ENCODE measurements around the gene PHF21A.
"Not testable (repeated sequence)": the region's sequence is repeated elsewhere in the genome, so short reads cannot be mapped to it uniquely, and the experiment has no call there.

Gene PHF21A

GRCh38 chr11:45982656-45983470 lies 138.4 kb downstream of the PHF21A start:
- DNase-seq (ENCODE audit: low spot score) = no peak

DNA sequence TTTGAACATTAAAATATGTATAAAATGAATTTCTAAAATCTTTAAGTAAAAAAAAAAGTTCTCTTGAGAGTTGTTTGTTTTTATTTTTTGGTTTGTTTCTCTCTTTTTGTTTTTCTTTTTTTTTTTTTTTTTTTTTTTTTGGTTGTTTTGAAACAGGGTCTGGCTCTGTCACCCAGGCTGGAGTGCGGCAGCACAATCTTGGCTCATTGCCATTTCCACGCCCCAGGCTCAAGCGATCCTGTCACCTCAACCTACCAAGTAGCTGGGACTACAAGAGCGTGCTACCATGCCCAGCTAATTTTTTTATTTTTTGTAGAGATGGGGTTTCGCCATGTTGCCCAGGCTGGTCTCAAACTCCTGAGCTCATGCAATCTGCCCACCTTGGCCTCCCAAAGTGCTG lies 139.4 kb downstream of the PHF21A start:
- DNase-seq (ENCODE audit: low spot score) = not testable (repeated sequence)

GRCh38 chr11:45974806-45975205 lies 146.4 kb downstream of the PHF21A start:
- no peak for DNase-seq (ENCODE audit: low spot score)

DNA sequence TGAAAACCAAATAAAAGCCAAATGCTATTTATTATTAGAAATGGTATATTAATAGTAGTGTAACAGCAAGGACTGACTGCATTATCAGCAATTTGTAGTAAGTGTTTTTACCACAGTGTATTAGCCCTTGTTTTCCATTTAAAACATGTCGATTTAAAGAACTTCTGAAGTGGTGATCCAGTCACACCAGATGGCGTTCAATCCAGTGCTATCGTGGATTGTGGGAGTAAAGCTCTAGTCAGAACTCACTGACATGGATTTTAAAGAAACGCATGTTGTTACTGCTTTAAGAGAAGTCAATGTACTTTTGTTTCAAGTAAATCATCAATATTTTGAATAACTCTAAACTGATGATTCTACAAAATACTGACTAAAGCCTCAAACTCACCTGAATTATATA lies 147.7 kb downstream of the PHF21A start:
- no peak for DNase-seq (ENCODE audit: low spot score)

GRCh38 chr11:45968901-45969300 lies 152.4 kb downstream of the PHF21A start:
- DNase-seq (ENCODE audit: low spot score) = no peak

DNA sequence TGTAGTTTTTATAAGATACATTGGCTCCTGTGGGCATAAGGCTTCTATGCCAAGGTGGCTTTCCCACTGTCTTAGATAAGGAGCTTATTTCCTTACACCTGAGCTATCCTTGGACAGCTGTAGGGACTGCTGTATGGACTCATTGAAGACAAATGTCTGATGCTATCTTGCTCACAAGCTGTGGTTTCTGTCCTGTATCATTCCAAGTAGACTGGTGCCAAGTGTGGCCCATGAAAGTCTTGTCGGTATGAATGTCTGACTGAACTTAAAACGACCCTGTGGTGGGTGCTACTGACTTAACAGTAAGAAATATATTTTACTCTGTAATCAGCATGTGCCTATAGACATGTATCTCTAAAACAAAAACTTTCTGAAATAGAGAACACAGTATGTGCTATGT lies 153.7 kb downstream of the PHF21A start:
- no peak for DNase-seq (ENCODE audit: low spot score)

GRCh38 chr11:45964911-45965389 lies 156.3 kb downstream of the PHF21A start:
- peak; percentile 72 for DNase-seq (ENCODE audit: low spot score)

GRCh38 chr11:45961751-45962240 lies 159.5 kb downstream of the PHF21A start:
- DNase-seq (ENCODE audit: low spot score) = no peak

DNA sequence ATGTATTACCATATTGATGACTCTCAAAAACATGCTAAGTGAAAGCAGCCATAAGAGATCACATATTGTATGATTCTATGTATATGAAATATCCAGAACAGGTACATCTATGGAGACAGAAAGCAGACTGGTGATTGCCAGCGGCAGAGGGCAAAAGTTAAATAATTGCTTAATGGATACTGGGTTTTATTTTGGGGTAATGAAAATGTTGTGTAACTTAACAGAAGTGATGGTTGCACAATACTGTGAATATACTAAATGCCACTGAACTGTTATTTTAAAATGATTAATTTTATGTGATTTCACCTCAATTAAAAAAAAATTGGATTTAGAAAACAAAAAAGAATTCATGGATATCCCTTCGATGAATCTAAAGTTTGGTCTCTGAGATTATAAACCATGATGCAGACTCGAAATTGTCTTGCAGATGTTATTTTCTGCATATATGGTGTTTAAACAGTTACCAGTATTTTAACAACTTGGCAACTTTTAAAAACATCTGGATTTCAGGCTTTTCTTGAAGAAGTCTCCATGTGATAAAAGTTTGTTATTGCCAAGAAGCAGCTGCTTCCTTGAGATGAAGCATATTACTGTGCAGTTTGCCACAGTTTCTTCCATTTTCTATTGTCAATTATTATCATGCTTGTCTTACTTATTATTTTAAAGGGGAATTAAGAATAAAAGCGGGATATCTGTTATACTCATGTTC lies 160.7 kb downstream of the PHF21A start:
- DNase-seq (ENCODE audit: low spot score) = no peak

DNA sequence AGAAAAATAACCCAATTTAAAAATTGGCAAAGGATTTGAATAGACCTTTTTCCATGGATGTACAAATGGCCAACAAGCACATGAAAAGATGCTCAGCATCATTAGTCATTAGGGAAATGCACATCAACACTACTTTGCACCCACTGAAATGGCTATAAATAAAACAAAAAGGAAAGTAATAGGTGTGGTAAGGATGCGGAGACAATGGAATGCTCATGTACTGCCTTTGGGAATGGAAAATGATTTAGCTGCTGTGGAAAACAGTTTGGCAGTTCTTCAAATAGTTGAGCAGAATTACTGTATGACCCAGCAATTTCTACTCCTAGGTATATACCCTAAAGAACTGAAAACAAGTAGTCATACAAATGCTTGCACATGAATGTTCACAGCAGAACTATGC lies 161.4 kb downstream of the PHF21A start:
- no peak for DNase-seq (ENCODE audit: low spot score)

DNA sequence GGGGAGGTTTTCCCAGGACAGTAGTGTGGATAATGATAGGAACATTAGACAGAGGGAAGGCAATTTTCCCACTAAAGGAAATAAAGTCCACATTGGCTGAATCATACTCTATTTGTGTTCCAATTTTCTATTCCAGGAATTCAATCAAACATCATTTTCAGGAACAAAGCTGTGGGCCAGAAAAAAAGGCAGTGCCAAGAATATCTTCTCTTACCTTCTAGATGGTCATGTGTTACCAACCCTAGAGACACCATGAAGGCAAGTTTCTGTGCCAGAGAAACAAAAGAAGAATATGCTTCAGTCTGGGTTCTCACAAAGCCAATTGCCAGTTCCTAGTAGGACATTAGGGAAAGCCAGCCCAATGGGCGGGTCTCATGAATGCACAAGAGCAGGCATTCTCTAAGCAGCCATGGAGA lies 171.3 kb downstream of the PHF21A start:
- DNase-seq (ENCODE audit: low spot score) = no peak

DNA sequence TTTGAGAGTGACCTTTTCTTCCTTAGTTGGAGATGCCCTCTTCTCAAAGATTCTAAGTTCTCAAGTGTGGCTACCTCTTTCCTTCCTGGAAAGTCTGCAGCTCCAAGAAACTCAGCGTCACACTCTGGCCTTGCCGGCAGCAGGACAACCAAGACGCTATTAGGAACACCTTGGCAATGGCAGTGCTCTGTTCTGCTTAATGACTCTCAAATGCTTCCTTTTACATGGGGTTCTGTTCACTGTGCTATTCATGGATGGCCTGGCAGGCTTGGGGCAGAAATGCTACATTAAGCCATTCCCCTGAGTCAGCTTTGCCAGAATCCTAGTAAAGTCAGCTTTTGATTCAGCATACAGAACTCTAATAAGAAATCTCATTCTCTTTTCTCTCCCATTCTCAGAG lies 172.9 kb downstream of the PHF21A start:
- no peak for DNase-seq (ENCODE audit: low spot score)

- no peak for DNase-seq (ENCODE audit: low spot score)
These were observed 173.4 kb downstream of the PHF21A start for GRCh38 chr11:45947885-45948284.

DNA sequence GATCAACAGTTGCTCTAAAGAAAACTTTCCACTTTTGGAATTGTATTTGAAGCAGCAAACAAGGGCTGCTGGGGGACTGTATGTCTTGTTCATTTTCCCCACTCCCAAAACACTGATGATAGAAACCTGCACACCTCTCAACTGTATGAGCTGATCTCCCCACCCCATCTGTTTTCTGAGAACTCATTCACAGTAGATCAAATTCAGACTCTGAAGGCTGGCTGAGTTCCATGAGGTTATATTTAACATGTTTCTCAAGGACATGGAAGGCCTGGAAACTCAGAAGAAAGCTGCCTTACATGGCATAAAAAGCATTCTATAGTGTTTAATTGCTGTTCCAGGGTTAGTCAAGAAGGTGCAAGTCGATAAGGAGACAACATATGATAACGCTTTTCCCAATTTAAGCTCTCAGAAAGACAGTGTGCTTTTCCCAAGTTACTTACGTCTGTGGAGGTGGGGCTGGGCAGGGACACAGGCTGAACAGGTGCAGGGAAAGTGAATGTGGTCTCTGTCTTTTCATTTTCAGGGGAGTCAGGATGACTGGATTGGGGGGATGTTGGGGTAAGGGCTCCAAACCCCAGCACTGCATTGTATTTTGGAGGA lies 175.8 kb downstream of the PHF21A start:
- no peak for DNase-seq (ENCODE audit: low spot score)

- no peak for DNase-seq (ENCODE audit: low spot score)
These were observed 178.9 kb downstream of the PHF21A start for GRCh38 chr11:45942381-45942780.

DNA sequence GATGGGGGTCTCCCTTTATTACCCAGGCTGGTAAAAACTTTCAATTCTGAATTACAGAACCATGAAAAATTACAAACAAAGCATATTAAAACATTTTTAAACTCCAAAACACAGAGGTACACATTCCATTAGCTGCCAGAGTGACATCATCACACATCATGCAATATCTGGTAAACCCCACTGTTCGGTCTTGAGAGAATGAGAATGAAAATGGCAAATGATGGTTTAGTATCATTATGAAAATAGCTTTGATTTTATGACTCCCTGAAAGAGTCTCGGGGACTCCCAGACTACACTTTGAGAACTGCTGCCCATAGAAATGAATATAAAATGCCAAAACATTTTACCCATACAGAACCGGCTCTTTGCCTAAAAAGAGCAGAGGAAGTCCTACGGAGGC lies 180.0 kb downstream of the PHF21A start:
- no peak for DNase-seq (ENCODE audit: low spot score)

DNA sequence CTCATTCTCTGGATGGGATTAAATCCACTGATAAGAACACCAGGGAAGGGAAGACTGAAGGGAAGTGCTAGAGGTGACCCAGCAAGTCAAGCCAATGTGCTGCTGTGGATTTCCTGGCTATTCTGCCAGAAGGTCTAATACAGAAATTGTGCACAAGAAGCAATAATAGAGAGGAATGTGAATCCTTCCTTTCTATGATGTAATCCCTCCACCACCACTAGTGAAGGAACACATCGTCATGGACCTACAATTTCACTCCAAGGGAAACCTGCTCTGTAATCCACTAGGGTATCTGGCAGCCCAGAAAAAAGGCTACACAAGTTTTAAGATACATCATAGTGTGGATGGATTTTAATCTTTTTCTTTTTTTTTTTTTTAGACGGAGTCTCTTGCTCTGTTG lies 181.4 kb downstream of the PHF21A start:
- DNase-seq (ENCODE audit: low spot score) = no peak

GRCh38 chr11:45937916-45938315 lies 183.3 kb downstream of the PHF21A start:
- DNase-seq (ENCODE audit: low spot score) = no peak

GRCh38 chr11:45936511-45937054 lies 184.7 kb downstream of the PHF21A start:
- no peak for DNase-seq (ENCODE audit: low spot score)

GRCh38 chr11:45935349-45936064 lies 185.7 kb downstream of the PHF21A start:
- DNase-seq (ENCODE audit: low spot score) = no peak

DNA sequence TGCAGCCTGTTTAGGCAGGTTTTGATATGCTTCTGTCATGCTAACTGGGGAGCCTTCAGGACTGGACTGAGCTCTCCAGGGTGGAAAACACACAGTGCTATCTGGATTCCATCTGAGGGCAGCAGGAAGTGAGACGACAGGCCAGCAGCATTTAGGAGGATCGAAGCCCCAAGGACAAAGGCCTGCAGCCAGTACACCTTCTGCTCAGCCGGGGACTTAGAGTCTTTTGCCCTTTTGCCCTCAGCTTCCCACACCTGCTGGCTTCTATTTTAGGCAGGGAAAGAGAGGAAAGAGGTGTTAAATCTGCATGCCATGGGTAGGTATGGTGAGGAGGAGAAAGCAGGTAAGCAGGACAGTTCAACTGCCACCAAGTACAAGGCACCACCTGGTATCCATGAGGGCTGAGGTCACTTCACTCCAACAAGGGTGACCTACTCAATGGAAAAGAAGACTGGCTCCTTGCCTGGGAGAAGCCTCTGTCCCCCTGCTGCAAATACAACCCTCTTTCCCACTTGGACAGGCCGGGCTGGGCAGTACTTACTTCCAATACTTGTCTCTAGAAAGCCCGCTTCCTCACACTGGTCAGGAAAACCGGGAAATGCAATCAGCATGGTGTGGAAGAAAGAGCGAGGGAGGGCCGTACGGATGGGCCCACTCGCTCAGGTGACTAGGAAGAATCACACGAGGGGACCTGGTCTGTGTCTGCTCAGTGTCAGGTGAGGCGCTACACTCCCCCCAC lies 186.5 kb downstream of the PHF21A start:
- DNase-seq (ENCODE audit: low spot score) = no peak

Data from HuH-7 (cell line).